Endothelial cell of umbilical vein (primary cell): ENCODE data around the gene NT5DC1. TPM values are rescaled to one million over a fixed set of nuclear protein-coding genes. Genes with fewer than 3 reads are reported as not detected.

Source experiments
- BruUV-seq: library from RNA; stranded (reverse); fragments of 400-500 nt; replicated peaks from 2 replicates; lab custom pipeline; 2021; lab: Mats Ljungman, UMichigan
- CTCF ChIA-PET: fragments of 300-600, 350-600 bp; sonication (Branson Sonifier 250); formaldehyde crosslinking; loops from one replicate; lab custom pipeline; 2021; ENCODE audit warnings: antibody characterized with exemption, inconsistent platforms; lab: Charles Lee
- POLR2A ChIA-PET: fragments of 300-600, 350-600 bp; sonication (Branson Sonifier 250); formaldehyde crosslinking; loops from one replicate; lab custom pipeline; 2021; ENCODE audit warnings: antibody characterized with exemption, inconsistent platforms; lab: Charles Lee
- DNase-seq: peaks from one replicate; pipeline ENCODE4 v3.0.0-alpha.2; 2011; ENCODE audit warnings: low read depth, low spot score
- FAIRE-seq: peaks from 2 replicates; lab custom pipeline; 2011; peaks lifted over from hg19 to GRCh38; lab: Jason Lieb, UNC
- H2AFZ ChIP-seq: 2 replicates; pipeline ENCODE4 v1.6.0; 2012; ENCODE audit warnings: low read depth, low read length, control low read depth, inconsistent platforms
- H3K27ac ChIP-seq: 2 replicates; pipeline ENCODE4 v1.5.1; 2011; ENCODE audit warnings: low read depth, mild to moderate bottlenecking, control low read depth, low read length, moderate library complexity; ENCODE audit not compliant: insufficient read depth
- H3K27me3 ChIP-seq, 2 experiments: 2 replicates each; pipeline versions ENCODE4 v1.6.0 to v1.6.1; 2011; ENCODE audit warnings: low read length in 2 of 2, mixed read lengths in 1 of 2; ENCODE audit not compliant: control insufficient read depth in 2 of 2, insufficient read depth in 2 of 2
- H3K36me3 ChIP-seq, 2 experiments: 2 replicates in 1 of 2; 3 replicates in 1 of 2; pipeline ENCODE4 v1.5.1; 2011; ENCODE audit warnings: low read length in 2 of 2, mild to moderate bottlenecking in 1 of 2, moderate library complexity in 1 of 2; ENCODE audit not compliant: control insufficient read depth in 2 of 2, insufficient read depth in 2 of 2; ENCODE audit errors: extremely low read depth in 1 of 2
- H3K4me1 ChIP-seq: 3 replicates; pipeline ENCODE4 v1.5.1; 2011; ENCODE audit warnings: mild to moderate bottlenecking, low read length; ENCODE audit not compliant: control insufficient read depth, insufficient read depth; ENCODE audit errors: extremely low read depth
- H3K4me2 ChIP-seq: 2 replicates; pipeline ENCODE4 v1.6.1; 2011; ENCODE audit warnings: low read length, control low read depth, mixed read lengths; ENCODE audit not compliant: insufficient read depth
- H3K4me3 ChIP-seq, 3 experiments: fragments of 200-600 bp in 1 of 3; sonication (generic), shearing (Covaris generic) in 1 of 3; replicated peaks in 1 of 3; 2 replicates each; pipeline ENCODE4 v1.5.1; 2011 to 2016; ENCODE audit warnings: control low read depth in 3 of 3, low read length in 3 of 3, mild to moderate bottlenecking in 2 of 3, inconsistent platforms in 1 of 3, low read depth in 1 of 3, moderate library complexity in 1 of 3; ENCODE audit not compliant: insufficient read depth in 1 of 3
- H3K79me2 ChIP-seq: 2 replicates; pipeline ENCODE4 v1.6.0; 2012; ENCODE audit warnings: low read length, inconsistent platforms; ENCODE audit not compliant: control insufficient read depth, insufficient read depth
- H3K9ac ChIP-seq: replicated peaks from 2 replicates; pipeline ENCODE3; 2011; ENCODE audit warnings: low read length, control low read depth; ENCODE audit not compliant: insufficient read depth; ENCODE audit errors: extremely low read depth
- H3K9me1 ChIP-seq: replicated peaks from 3 replicates; pipeline ENCODE4 v1.6.0; 2011; ENCODE audit warnings: mild to moderate bottlenecking, low read length; ENCODE audit not compliant: control insufficient read depth, insufficient read depth; ENCODE audit errors: extremely low read depth
- H3K9me3 ChIP-seq: replicated peaks from 2 replicates; pipeline ENCODE4 v1.5.1; 2012; ENCODE audit warnings: low read length, inconsistent platforms; ENCODE audit not compliant: control insufficient read depth, insufficient read depth
- H4K20me1 ChIP-seq: replicated peaks from 2 replicates; pipeline ENCODE3; 2011; ENCODE audit warnings: mild to moderate bottlenecking, low read length; ENCODE audit not compliant: control insufficient read depth, insufficient read depth; ENCODE audit errors: extremely low read depth
- EZH2 ChIP-seq: IDR thresholded peaks from 2 replicates; pipeline ENCODE4 v1.6.1; 2012; ENCODE audit warnings: borderline replicate concordance, low read depth, mild to moderate bottlenecking, moderate library complexity, low read length, inconsistent platforms; ENCODE audit not compliant: severe bottlenecking
- FOS ChIP-seq: IDR thresholded peaks from 2 replicates; pipeline ENCODE4 v1.6.1; 2011; ENCODE audit warnings: mild to moderate bottlenecking, low read length, moderate library complexity, borderline replicate concordance; ENCODE audit not compliant: insufficient read depth
- GATA2 ChIP-seq: IDR thresholded peaks from 2 replicates; pipeline ENCODE4 v1.7.0; 2011; ENCODE audit warnings: low read depth, mild to moderate bottlenecking, moderate library complexity, mixed read lengths, low read length; ENCODE audit not compliant: insufficient read length, insufficient read depth
- JUN ChIP-seq: IDR thresholded peaks from 2 replicates; pipeline ENCODE4 v1.6.1; 2011; ENCODE audit warnings: borderline replicate concordance, low read depth; ENCODE audit not compliant: insufficient read length, insufficient read depth
- MYC ChIP-seq: IDR thresholded peaks from one replicate; pipeline ENCODE4 v1.6.1; 2011; ENCODE audit warnings: mild to moderate bottlenecking, low read depth, low read length
- POLR2A ChIP-seq: IDR thresholded peaks from 2 replicates; pipeline ENCODE4 v1.6.1; 2012; ENCODE audit warnings: low read depth, mild to moderate bottlenecking, control low read depth, low read length
- POLR2AphosphoS5 ChIP-seq: IDR thresholded peaks from 2 replicates; pipeline ENCODE4 v1.6.1; 2012; ENCODE audit warnings: low read depth, mild to moderate bottlenecking, control low read depth, low read length, moderate library complexity; ENCODE audit not compliant: insufficient read depth
- dilution Hi-C: fragments of 300-500 bp; cut with MboI; formaldehyde crosslinking; loops from one replicate; pipeline ENCODE4 v1.15.0; 2019; ENCODE audit warnings: low sequenced_read_pairs; ENCODE audit not compliant: extremely low pct_ligation_motif_present
- intact Hi-C: fragments of 100-400 bp; cut with micrococcal nuclease; formaldehyde crosslinking; loops from one replicate; pipeline ENCODE4 v1.10.0; 2022
- polyA plus RNA-seq, 4 experiments: library from polyadenylated mRNA; depleted of rRNA in 3 of 4; stranded (reverse) in 3 of 4; unstranded in 1 of 4; fragments of >200 nt; gene quantifications; 2 replicates each; pipeline versions ENCODE4 v1.2.1 to v1.2.3, GENCODE V29; 2011 to 2012; ENCODE audit warnings: missing spikeins in 1 of 4
- total RNA-seq: library from RNA; stranded (reverse); gene quantifications from 2 replicates; pipeline ENCODE4 v1.2.3, GENCODE V29; 2021
- TF ChIP-seq, protein P1 (sequence below): IDR thresholded peaks from 2 replicates; pipeline ENCODE4 v1.6.1; 2011; ENCODE audit not compliant: insufficient read depth, insufficient read length
- TF ChIP-seq, protein P2 (sequence below), 2 donors: IDR thresholded peaks; 1 replicate in 1 of 2; 2 replicates in 1 of 2; pipeline ENCODE4 v1.5.1; 2011; ENCODE audit warnings: low read length in 2 of 2, mild to moderate bottlenecking in 2 of 2, moderate library complexity in 2 of 2, control low read depth in 1 of 2, inconsistent platforms in 1 of 2, low read depth in 1 of 2; ENCODE audit not compliant: insufficient read depth in 1 of 2; ENCODE audit errors: extremely low read depth in 1 of 2

NT5DC1 gene
- total and polyA plus RNA-seq, 2 donors (not counting 3 experiments of a cell fraction or from before 2014, with no cell fraction given) = 11.3 to 24.3 TPM

DNA sequence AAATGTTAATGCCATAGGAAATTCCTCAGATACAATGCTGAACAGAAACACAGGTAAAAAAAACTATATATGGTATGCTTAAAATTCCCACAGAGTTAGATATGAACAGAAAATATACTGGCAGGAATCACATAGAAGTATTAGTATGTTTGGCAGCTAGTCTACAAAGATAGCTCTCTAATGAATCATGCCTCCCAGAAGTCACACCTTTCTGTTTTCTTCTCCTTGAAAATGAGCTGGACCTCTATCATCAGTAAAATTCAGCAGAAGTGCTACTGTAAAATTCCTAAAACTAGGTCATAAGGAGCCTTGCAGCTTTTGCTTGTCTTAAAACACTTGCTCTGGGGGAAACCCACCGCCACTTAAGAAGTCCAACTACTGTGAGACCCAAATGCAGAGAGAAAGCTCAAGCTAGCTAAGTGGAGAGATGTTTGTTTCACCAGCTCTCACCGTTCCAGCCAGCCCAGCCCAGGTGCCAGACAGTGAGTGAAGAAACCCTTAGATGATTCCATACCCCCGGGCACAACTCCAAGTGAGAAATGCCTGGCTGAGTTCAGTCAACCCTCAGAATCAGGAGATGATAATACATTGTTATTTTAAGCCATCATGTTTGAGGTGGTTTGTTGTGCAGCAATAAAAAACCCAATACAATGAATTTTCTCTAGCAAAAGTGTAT, 110.2 kb downstream of the NT5DC1 start:
- Histone ChIP-seq H4K20me1 (no peaks in the 10 kb centered on the region), H3K9me1 (no peaks in the 10 kb centered on the region), H3K9ac (no peak overlapping the region), H3K4me1 (peaks cover 3% of the 10 kb centered on the region), H2AFZ (no peak overlapping the region), H3K4me3 (no peak overlapping the region), H3K36me3 (no peaks in the 10 kb centered on the region), H3K79me2 (no peaks in the 10 kb centered on the region), H3K27me3 (no peaks in the 10 kb centered on the region), H3K9me3 (no peaks in the 10 kb centered on the region), H3K27ac (no peak overlapping the region), H3K4me2 (no peak overlapping the region)
- intact Hi-C loops (no loop called here), dilution Hi-C loops (no loop called here)
- BruUV-seq = no TSS peak
- FAIRE-seq = no peak
- no peak for TF ChIP-seq GATA2
- TF ChIP-seq, protein P1, sequence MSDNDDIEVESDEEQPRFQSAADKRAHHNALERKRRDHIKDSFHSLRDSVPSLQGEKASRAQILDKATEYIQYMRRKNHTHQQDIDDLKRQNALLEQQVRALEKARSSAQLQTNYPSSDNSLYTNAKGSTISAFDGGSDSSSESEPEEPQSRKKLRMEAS = no peak
- TF ChIP-seq JUN = no peak
- TF ChIP-seq FOS = no peak
- no peak for TF ChIP-seq MYC
- TF ChIP-seq, protein P2, sequence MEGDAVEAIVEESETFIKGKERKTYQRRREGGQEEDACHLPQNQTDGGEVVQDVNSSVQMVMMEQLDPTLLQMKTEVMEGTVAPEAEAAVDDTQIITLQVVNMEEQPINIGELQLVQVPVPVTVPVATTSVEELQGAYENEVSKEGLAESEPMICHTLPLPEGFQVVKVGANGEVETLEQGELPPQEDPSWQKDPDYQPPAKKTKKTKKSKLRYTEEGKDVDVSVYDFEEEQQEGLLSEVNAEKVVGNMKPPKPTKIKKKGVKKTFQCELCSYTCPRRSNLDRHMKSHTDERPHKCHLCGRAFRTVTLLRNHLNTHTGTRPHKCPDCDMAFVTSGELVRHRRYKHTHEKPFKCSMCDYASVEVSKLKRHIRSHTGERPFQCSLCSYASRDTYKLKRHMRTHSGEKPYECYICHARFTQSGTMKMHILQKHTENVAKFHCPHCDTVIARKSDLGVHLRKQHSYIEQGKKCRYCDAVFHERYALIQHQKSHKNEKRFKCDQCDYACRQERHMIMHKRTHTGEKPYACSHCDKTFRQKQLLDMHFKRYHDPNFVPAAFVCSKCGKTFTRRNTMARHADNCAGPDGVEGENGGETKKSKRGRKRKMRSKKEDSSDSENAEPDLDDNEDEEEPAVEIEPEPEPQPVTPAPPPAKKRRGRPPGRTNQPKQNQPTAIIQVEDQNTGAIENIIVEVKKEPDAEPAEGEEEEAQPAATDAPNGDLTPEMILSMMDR (IDR thresholded peaks at IDR 0.05; ENCODE audit: extremely low read depth in 1 of 2, insufficient read depth in 1 of 2, low read depth in 1 of 2, low read length in 2 of 2) = no peak
- no peak for TF ChIP-seq POLR2A
- TF ChIP-seq POLR2AphosphoS5 = no peak
- no peak for TF ChIP-seq EZH2
- CTCF ChIA-PET = interaction anchor here (1.9 kb wide), 2 partner anchors 7 to 77 kb away, joined by 6 read pairs; no protein-coding TSS in a partner anchor
- no peak for DNase-seq
- POLR2A ChIA-PET = no interaction called here
